GM10248 (cell line): ENCODE results near the gene CNTNAP2.

ENCODE experiments used
- CTCF ChIA-PET: fragments of 300-600 bp; sonication (Branson Sonifier 250); formaldehyde crosslinking; extraction: SDS; loops from one replicate; lab custom pipeline; 2021; ENCODE audit warnings: antibody characterized with exemption; lab: Yijun Ruan, JAX
- POLR2A ChIA-PET: fragments of 350-650 bp; sonication (Branson Sonifier 250); formaldehyde crosslinking; extraction: SDS; loops from one replicate; lab custom pipeline; 2020; ENCODE audit warnings: antibody characterized with exemption; lab: Yijun Ruan, JAX
- DNase-seq: peaks from one replicate; pipeline ENCODE4 v3.0.0; 2012; ENCODE audit errors: extremely low spot score
- CTCF ChIP-seq: IDR thresholded peaks from 2 replicates; pipeline ENCODE4 v1.5.1; 2012; ENCODE audit warnings: mild to moderate bottlenecking, low read depth; ENCODE audit errors: extremely low read depth, missing control alignments, control extremely low read depth

Gene CNTNAP2

GRCh38 chr7:147904219-147904576, 1787.6 kb downstream of the CNTNAP2 start:
- CTCF ChIA-PET = no interaction called here

GRCh38 chr7:147909431-147910148, 1793.0 kb downstream of the CNTNAP2 start:
- ChIA-PET CTCF (interaction anchor here (1.3 to 1.6 kb wide), 3 partner anchors 13 to 16 kb away, joined by 3 to 4 read pairs (median 4); no protein-coding TSS in a partner anchor), POLR2A (no interaction called here)
- no peak for TF ChIP-seq CTCF
- no peak for DNase-seq

More at GRCh38 chr7:147904219-147904576, 1787.6 kb downstream of the CNTNAP2 start:
- no peak for DNase-seq
- POLR2A ChIA-PET = no interaction called here
- no peak for TF ChIP-seq CTCF

GRCh38 chr7:147911201-147911601, 1794.6 kb downstream of the CNTNAP2 start:
- ChIA-PET POLR2A (no interaction called here), CTCF (no interaction called here)
- TF ChIP-seq CTCF = no peak
- no peak for DNase-seq

- ChIA-PET CTCF (no interaction called here), POLR2A (no interaction called here)
- no peak for DNase-seq
- TF ChIP-seq CTCF = no peak
Measured at GRCh38 chr7:147912291-147912690, 1795.7 kb downstream of the CNTNAP2 start.

- TF ChIP-seq CTCF = no peak
- POLR2A ChIA-PET = interaction anchor here (0.6 kb wide), 1 partner anchor 439 kb away, joined by 5 read pairs; no protein-coding TSS in a partner anchor
- CTCF ChIA-PET = no interaction called here
- DNase-seq = no peak
Measured at GRCh38 chr7:147912946-147913638, 1796.5 kb downstream of the CNTNAP2 start.

- CTCF ChIA-PET = no interaction called here
- DNase-seq = no peak
- TF ChIP-seq CTCF = no peak
- POLR2A ChIA-PET = no interaction called here
Measured at GRCh38 chr7:147915781-147916180, 1799.2 kb downstream of the CNTNAP2 start.
